MCF 10A (cell line): ENCODE measurements around the gene SLC17A3. TPM values are rescaled to one million over a fixed set of nuclear protein-coding genes. Genes with fewer than 3 reads are reported as not detected.

Source experiments
- BruUV-seq: library from RNA; stranded (reverse); fragments of 400-500 nt; replicated peaks from 2 replicates; lab custom pipeline; 2021; lab: Mats Ljungman, UMichigan
- CTCF ChIA-PET: fragments of 300-600 bp; sonication (Branson Sonifier 250); formaldehyde crosslinking; extraction: SDS; loops from one replicate; lab custom pipeline; 2021; ENCODE audit warnings: antibody characterized with exemption, inconsistent platforms; lab: Yijun Ruan, JAX
- POLR2A ChIA-PET: fragments of 300-600, 350-650 bp; sonication (Branson Sonifier 250); formaldehyde crosslinking; extraction: SDS; loops from one replicate; lab custom pipeline; 2020; ENCODE audit warnings: antibody characterized with exemption, inconsistent platforms; lab: Yijun Ruan, JAX
- DNase-seq: peaks from one replicate; pipeline ENCODE4 v3.0.0-alpha.2; 2018; ENCODE audit not compliant: unreplicated experiment
- H3K27ac Mint-ChIP-seq: one replicate; pipeline ENCODE4 v1.8.0; 2022; ENCODE audit warnings: mild to moderate bottlenecking, low read depth, mixed read lengths; ENCODE audit not compliant: unreplicated experiment
- H3K27me3 Mint-ChIP-seq: one replicate; pipeline ENCODE4 v1.8.0; 2022; ENCODE audit warnings: mixed read lengths; ENCODE audit not compliant: insufficient read depth, unreplicated experiment
- H3K36me3 Mint-ChIP-seq: one replicate; pipeline ENCODE4 v1.8.0; 2022; ENCODE audit warnings: mild to moderate bottlenecking, moderate library complexity, mixed read lengths; ENCODE audit not compliant: insufficient read depth, unreplicated experiment
- H3K4me1 Mint-ChIP-seq: one replicate; pipeline ENCODE4 v1.8.0; 2022; ENCODE audit warnings: mixed read lengths; ENCODE audit not compliant: insufficient read depth, unreplicated experiment
- H3K4me3 Mint-ChIP-seq: one replicate; pipeline ENCODE4 v1.8.0; 2022; ENCODE audit warnings: mild to moderate bottlenecking, moderate library complexity, mixed read lengths; ENCODE audit not compliant: unreplicated experiment
- H3K9me3 Mint-ChIP-seq: one replicate; pipeline ENCODE4 v1.8.0; 2022; ENCODE audit warnings: mixed read lengths; ENCODE audit not compliant: unreplicated experiment
- intact Hi-C: fragments of 100-400 bp; cut with micrococcal nuclease; formaldehyde crosslinking; loops from 2 replicates; pipeline ENCODE4 v1.14.1; 2022
- total RNA-seq: library from RNA; stranded (reverse); gene quantifications from 2 replicates; pipeline ENCODE4 v1.2.3, GENCODE V29; 2022
- TF ChIP-seq, protein P1 (sequence below): fragments of 200-600 bp; IDR thresholded peaks from one replicate; pipeline ENCODE4 v1.8.0; 2022; ENCODE audit warnings: antibody characterized with exemption, mild to moderate bottlenecking; ENCODE audit not compliant: unreplicated experiment

Gene SLC17A3
- total RNA-seq, 1 experiment from 2014 or later: not detected

DNA sequence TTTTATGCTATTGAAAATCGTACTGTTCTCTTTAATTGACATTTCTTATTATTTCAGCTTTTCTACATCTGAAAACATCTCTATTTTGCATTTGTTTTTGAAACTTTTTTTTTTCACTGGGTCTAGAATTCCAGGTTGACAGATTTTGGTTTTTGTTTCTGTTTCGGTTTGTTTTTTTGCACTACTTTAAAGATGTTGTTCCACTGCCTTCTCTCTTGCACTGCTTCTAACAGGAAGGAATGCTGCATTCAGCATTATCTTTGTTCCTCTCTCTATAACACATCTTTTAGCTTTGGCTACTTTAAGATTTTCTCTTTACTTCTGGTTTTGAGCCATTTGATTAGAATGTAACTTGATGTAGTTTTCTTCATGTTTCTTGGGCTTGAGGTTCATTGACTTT, 22.1 kb downstream of the SLC17A3 start:
- no peak overlapping the region for H3K27ac Mint-ChIP-seq
- peaks cover 6% of the 10 kb centered on the region for H3K36me3 Mint-ChIP-seq
- H3K4me3 Mint-ChIP-seq: no peak overlapping the region
- TF ChIP-seq, protein P1, sequence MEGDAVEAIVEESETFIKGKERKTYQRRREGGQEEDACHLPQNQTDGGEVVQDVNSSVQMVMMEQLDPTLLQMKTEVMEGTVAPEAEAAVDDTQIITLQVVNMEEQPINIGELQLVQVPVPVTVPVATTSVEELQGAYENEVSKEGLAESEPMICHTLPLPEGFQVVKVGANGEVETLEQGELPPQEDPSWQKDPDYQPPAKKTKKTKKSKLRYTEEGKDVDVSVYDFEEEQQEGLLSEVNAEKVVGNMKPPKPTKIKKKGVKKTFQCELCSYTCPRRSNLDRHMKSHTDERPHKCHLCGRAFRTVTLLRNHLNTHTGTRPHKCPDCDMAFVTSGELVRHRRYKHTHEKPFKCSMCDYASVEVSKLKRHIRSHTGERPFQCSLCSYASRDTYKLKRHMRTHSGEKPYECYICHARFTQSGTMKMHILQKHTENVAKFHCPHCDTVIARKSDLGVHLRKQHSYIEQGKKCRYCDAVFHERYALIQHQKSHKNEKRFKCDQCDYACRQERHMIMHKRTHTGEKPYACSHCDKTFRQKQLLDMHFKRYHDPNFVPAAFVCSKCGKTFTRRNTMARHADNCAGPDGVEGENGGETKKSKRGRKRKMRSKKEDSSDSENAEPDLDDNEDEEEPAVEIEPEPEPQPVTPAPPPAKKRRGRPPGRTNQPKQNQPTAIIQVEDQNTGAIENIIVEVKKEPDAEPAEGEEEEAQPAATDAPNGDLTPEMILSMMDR: no peak
- CTCF ChIA-PET: no interaction called here
- POLR2A ChIA-PET: interaction anchor here (0.7 kb wide), 1 partner anchor 297 kb away, joined by 3 read pairs; no protein-coding TSS in a partner anchor
- H3K9me3 Mint-ChIP-seq: no peaks in the 10 kb centered on the region
- intact Hi-C loops: no loop called here
- H3K4me1 Mint-ChIP-seq: no peaks in the 10 kb centered on the region
- BruUV-seq: no TSS peak
- no peak for DNase-seq
- peaks cover 49% of the 10 kb centered on the region for H3K27me3 Mint-ChIP-seq

- ChIA-PET CTCF (no interaction called here), POLR2A (interaction anchor here (0.6 kb wide), 3 partner anchors 84 to 634 kb away, joined by 3 read pairs; no protein-coding TSS in a partner anchor)
- Mint-ChIP-seq H3K36me3 (no peaks in the 10 kb centered on the region), H3K27me3 (peaks cover 41% of the 10 kb centered on the region), H3K4me1 (no peaks in the 10 kb centered on the region), H3K27ac (no peak overlapping the region), H3K4me3 (no peak overlapping the region), H3K9me3 (no peaks in the 10 kb centered on the region)
- DNase-seq: no peak
- TF ChIP-seq, protein P1: no peak
- BruUV-seq: no TSS peak
- intact Hi-C loops: no loop called here
Measured at GRCh38 chr6:25844518-25844917, 29.5 kb downstream of the SLC17A3 start.

GRCh38 chr6:25842526-25842925, 31.5 kb downstream of the SLC17A3 start:
- no TSS peak for BruUV-seq
- TF ChIP-seq, protein P1: no peak
- Mint-ChIP-seq H3K36me3 (no peaks in the 10 kb centered on the region), H3K4me3 (no peak overlapping the region), H3K4me1 (no peaks in the 10 kb centered on the region), H3K27ac (no peak overlapping the region), H3K9me3 (no peaks in the 10 kb centered on the region), H3K27me3 (peaks cover 29% of the 10 kb centered on the region)
- no peak for DNase-seq
- intact Hi-C loops: no loop called here
- ChIA-PET CTCF (no interaction called here), POLR2A (no interaction called here)

- CTCF ChIA-PET: interaction anchor here (0.7 kb wide), 1 partner anchor 83 kb away, joined by 3 read pairs; no protein-coding TSS in a partner anchor
- no TSS peak for BruUV-seq
- peaks cover 34% of the 10 kb centered on the region for H3K27me3 Mint-ChIP-seq
- no peak overlapping the region for H3K27ac Mint-ChIP-seq
- POLR2A ChIA-PET: no interaction called here
- H3K4me1 Mint-ChIP-seq: no peaks in the 10 kb centered on the region
- no peak for DNase-seq
- no peaks in the 10 kb centered on the region for H3K36me3 Mint-ChIP-seq
- H3K4me3 Mint-ChIP-seq: no peak overlapping the region
- intact Hi-C loops: no loop called here
- H3K9me3 Mint-ChIP-seq: no peaks in the 10 kb centered on the region
- TF ChIP-seq, protein P1: no peak
Measured at GRCh38 chr6:25835442-25836283, 38.4 kb downstream of the SLC17A3 start.
